ENCODE data around the gene ARHGAP6.
"Not testable (repeated sequence)": the region's sequence is repeated elsewhere in the genome, so short reads cannot be mapped to it uniquely, and the experiment has no call there.

Gene ARHGAP6

DNA sequence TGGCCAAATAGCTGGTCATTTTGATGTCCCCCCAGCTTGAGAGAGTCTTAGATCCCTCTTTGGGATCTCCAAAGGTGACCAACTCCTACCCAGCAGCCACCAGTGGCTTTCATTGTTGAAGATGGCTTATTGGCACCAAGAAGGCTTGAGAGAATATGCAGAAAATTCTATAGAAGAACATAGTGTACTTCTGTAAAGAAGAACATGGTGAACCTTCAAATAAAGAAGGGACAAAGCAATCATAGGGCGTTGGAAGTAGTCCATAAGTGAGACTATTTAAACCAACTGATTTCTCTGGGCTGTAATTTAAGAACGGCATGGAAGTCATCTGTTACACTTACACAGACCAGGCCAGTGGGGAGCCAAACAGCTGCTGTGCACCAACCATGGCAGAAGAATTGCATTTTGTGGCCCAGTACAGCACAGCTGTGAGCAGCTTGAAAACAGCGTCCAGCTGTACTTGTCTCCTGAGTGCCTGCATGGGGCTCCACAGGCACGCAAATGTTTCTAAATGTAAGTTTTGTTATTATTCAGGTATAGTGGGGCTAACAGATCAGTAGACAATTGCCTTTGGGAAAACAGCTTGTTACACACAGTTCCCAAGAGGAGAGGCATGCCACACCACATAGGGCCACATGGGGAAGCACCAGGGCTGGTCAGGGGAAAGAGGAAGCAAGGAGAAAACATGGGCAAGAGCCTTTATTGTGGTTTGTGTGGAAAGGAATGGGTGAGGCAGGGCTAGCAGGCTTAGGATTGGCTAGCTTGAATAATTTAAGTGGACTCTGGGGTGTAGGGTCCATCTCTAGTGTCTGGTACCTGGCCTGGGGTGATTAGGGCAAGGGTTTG lies 125.0 kb downstream of the ARHGAP6 start:
- H3K4me3 ChIP-seq (ENCODE audit: low read length), result no peak overlapping the region
- DNase-seq (ENCODE audit: low read depth, low spot score), result no peak

DNA sequence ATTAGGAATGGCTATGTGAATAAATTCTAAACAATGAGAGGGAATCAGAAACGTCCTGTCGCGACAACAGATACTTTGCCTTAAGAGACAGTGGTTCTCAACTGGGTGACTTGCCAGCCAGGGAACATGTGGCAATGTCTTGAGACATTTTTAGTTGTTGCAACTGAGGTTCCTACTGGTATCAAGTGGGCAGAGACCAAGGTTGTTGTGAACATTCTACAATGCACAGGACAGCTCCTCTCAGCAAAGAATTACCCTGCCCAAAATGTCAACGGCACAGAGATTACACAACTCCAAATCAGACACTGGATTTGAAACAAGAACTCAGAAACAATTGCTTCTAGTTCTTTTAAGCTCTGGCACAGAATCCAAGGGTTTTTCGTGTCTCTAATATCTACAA lies 128.6 kb downstream of the ARHGAP6 start:
- H3K4me3 ChIP-seq (ENCODE audit: low read length), result no peak overlapping the region
- DNase-seq (ENCODE audit: low read depth, low spot score), result no peak

DNA sequence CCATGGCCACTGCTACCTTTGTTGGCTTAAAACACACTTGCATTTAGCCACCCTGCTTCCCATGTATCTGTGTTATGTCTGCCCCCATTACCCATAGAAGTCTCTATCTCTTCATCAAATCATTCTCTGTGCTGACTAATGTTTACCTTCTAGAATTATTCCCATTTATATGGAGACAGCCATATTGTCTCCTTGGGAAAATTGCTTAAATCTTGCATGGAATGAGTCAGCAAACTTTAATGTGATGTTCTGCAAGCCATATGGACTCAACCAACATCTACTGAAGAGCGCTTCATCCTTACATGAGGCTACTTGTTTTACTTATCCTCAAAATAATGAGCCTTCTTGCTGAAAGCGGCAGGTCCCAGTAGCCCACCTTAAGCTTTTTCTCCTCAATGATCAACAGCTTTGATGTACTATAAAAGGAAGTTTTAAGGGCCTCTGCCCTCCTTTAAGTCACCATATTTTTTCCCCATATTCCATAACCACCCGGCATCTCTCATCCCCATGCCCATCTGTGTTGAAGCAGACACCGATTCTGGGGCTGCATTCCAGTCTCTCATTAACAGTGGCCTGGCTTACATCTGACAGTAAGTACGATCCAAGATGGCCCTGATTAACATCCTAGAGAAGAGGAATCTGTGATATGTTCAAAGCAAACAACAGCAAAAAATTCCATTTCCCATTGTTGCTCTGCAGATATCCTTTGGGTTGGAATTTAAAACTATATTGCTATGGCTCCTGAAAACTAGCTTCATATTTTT lies 130.4 kb downstream of the ARHGAP6 start:
- no peak for DNase-seq (ENCODE audit: low read depth, low spot score)
- no peak overlapping the region for H3K4me3 ChIP-seq (ENCODE audit: low read length)

DNA sequence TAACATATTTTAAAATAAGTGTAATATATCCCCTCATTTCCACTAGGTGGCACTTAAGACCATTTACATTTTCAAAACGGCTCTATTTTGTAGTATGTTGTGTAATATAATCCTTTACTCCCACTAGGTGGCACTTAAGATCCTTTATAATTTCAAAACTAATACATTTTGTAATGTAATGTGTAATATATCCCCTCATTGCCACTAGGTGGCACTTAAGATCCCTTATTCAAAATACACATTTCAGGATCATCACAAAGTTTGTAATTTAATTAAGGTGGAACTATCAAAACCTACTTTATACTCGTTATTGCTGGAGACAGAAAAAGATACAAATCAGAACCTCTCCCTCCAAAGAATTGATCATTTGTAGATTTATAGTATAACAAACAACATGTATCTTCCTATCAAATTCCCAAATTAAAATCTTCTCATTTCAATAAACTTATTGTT lies 132.5 kb downstream of the ARHGAP6 start:
- H3K4me3 ChIP-seq (ENCODE audit: low read length), result no peak overlapping the region
- peak; percentile 77 for DNase-seq (ENCODE audit: low read depth, low spot score)

DNA sequence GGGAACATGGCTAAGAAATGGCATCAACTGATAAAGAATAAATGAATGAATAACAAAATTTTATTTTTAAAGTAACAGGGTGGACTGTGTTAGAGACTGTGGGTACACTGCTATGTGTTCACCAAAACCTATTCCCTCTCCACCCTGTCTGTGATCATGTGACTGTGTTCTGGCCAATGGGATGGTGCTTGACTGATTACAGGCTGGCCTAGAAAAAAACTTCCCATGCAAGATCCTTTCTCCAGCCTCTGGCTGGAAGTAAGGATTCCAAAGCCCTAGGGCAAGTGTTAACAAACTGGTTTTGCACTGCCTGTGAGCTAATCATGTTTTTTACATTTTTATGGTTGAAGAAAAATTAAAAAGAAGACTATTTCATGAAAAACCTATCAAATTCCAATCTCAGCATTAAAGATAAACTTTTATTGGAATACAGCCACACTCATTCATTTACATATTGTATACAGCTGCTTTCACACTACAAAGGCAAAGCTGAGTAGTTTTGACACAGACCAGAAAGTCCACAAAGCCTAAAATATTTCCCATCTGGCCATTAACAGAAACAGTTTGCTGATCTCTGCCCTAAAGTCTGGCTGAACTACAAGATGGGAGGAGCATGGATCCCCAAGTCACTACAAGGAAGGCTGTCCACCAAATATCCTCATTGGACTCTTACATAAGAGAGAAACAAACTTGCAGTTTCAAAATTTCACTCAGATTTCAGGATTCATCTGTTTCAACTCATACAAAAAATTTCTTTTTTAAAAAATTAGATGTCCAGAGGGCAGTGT lies 133.2 kb downstream of the ARHGAP6 start:
- DNase-seq (ENCODE audit: low read depth, low spot score), result no peak
- no peak overlapping the region for H3K4me3 ChIP-seq (ENCODE audit: low read length)

DNA sequence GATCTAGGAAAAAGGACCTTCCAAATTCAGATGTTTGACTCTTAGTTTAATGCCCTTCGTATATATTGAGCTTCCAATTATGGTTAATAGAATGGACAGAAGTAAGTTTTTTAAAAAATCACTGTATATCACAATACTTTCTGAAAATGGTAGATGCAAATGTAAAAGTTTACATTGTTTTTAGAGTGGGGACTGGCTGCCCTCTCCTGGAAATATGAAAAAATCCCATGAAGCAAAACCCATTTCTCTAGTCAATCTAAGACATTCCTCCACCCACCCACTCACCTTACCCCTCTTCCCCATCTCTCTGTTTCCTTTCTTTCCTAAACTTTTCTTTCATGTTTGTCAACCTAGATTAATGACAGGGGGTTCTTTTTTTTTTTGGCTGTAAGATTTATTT lies 134.5 kb downstream of the ARHGAP6 start:
- no peak overlapping the region for H3K4me3 ChIP-seq (ENCODE audit: low read length)
- no peak for DNase-seq (ENCODE audit: low read depth, low spot score)

DNA sequence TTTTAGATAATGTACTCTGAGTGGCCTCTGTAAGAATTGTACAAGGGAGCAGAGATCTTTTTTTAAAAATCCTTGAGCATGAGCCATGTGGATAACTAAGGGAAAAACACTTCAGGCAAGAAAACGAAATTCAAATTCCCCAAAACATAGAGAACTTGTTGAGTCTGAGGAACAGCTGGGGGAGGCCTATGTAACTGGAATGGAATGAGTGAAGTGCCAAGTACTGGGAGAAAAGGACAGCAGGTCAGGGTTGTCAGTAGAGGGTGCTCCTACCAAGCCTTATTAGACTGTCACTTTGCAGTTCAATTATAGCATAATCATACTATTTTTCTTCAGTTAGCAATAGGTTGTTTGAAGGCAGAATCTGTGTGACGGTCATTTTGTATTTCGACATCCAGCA lies 135.1 kb downstream of the ARHGAP6 start:
- DNase-seq (ENCODE audit: low read depth, low spot score), result no peak
- no peak overlapping the region for H3K4me3 ChIP-seq (ENCODE audit: low read length)

DNA sequence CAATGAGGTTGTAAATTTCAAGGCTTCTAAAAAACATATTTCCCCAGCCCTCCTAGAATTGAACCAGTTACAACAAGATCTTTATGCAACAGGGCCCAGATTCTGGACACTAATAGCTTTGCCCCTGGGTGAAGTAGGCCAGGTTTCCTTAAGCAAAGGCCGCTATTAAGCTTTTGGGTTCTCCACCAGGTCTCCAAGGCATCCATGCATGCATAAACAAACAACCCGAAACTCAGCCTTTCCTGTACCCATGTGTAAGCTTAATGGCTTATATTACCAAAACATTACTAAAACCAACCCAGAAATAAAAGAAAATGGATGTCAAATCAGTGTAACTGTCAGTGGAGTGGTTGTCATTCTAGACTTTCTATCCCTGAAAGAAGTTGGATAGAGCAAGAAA lies 137.1 kb downstream of the ARHGAP6 start:
- H3K4me3 ChIP-seq (ENCODE audit: low read length), result no peak overlapping the region
- no peak for DNase-seq (ENCODE audit: low read depth, low spot score)

DNA sequence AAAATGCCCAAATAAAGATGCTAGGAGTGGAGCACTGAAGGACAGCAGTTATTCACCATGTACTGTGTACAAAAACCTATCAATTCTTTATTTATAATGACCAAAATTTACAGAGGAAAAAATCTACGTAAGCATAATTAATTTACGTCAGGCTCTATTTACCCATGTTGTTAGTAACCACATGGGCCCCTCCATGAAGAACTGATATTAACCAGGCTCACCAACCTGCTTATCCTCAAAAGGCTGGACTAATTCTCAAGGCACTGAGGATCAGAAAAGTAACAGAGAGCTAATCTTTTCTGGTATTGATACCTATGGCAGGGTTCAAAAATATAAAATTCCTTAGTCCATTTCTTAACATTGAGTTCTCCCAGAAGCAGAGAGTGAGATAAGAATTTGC lies 140.0 kb downstream of the ARHGAP6 start:
- DNase-seq (ENCODE audit: low read depth, low spot score), result no peak
- H3K4me3 ChIP-seq (ENCODE audit: low read length), result no peak overlapping the region

DNA sequence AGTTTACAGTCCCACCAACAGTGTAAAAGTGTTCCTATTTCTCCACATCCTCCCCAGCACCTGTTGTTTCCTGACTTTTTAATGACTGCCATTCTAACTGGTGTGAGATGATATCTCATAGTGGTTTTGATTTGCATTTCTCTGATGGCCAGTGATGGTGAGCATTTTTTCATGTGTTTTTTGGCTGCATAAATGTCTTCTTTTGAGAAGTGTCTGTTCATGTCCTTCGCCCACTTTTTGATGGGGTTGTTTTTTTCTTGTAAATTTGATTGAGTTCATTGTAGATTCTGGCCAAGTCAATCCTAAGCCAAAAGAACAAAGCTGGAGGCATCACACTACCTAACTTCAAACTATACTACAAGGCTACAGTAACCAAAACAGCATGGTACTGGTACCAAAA lies 146.5 kb downstream of the ARHGAP6 start:
- H3K4me3 ChIP-seq (ENCODE audit: low read length); DNase-seq (ENCODE audit: low read depth, low spot score): not testable (repeated sequence)

DNA sequence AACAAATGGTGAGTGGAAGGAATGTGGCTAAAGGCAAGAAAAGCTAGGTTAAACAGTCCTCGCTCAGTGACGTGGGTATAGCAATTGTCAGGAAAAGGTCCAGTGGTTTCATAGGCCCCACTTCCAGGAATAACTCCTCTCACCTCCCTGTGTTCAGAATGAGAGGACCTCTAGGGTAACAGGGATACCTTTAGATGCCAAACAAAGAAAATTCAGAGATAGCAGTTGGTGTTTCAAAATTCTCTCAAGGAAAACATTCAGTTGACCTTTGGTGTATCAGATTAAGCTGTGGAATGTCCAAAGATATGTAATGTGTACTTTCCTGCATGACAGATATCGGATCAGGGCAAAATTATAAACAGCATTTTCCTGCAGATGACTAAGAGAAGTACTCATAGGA lies 155.9 kb downstream of the ARHGAP6 start:
- H3K4me3 ChIP-seq (ENCODE audit: low read length), result no peak overlapping the region
- DNase-seq (ENCODE audit: low read depth, low spot score), result no peak

DNA sequence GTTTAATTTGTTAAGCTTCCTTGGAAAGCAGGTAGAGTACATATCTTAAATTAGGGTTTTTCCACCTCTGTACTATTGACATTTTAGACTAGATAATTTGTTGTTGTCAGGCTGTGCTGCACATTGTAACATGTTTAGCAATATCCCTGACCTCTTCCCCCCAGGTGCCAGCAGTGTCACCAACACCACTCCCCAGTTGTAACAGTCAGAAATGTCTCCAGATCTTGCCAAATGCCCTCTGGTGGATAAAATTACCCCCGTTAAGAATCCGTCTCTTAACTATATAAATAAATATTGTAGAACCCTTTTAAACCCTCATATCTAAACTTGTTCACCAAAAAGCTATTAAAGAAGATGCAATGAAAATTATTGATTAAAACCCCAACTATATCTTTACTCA lies 161.5 kb downstream of the ARHGAP6 start:
- no peak overlapping the region for H3K4me3 ChIP-seq (ENCODE audit: low read length)
- no peak for DNase-seq (ENCODE audit: low read depth, low spot score)

DNA sequence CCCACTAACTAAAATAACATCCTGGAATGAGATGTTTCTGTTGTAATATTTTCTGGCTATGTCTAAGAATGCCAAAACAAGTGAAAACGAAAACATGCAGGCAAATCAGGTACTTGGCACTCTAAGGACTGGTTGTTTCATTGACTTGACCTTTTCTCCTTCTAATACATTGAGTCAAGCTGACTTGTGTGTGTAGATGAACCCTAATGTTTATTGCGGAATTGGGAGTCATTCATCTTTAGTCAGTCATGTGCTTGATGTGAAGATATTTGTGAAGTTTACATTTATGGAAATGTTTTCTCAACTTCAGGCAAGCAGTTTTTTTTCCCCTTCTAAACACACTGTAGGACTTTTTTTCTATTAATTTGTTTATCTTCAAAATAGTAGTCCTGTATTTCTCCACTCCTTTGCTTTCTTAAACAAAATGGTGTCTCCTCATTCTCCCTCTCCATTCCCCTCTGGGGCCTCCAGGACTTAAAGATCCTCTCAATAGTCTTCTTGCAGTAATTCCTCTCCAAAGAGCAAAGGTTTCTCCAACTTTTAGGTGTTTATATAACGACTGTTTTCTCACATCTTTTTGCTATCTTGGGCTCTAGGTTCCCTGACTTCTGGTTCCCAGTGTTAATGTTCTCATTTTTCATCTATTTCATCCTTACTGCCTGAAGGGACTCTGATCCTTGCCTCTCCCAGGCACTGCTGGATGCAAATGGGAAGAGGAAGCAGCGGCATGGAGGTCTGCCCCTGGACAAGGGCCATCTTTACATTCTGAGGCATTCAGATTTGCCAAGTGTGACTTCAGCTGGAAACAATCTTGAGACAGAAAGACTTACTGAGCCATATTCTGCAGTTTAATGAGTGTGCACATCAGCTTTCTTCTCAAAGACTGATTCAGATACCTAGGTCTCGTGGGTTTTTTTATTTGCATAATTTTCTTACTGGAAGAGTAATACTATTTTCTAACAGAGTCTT lies 166.4 kb downstream of the ARHGAP6 start:
- no peak overlapping the region for H3K4me3 ChIP-seq (ENCODE audit: low read length)
- DNase-seq (ENCODE audit: low read depth, low spot score), result no peak

DNA sequence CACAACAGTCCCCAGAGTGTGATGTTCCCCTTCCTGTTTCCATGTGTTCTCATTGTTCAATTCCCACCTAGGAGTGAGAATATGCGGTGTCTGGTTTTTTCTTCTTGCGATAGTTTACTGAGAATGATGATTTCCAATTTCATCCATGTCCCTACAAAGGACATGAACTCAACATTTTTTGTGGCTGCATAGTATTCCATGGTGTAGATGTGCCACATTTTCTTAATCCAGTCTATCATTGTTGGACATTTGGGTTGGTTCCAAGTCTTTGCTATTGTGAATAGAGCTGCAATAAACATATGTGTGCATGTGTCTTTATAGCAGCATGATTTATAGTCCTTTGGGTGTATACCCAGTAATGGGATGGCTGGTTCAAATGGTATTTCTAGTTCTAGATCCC lies 174.3 kb downstream of the ARHGAP6 start:
- not testable (repeated sequence) for DNase-seq (ENCODE audit: low read depth, low spot score); H3K4me3 ChIP-seq (ENCODE audit: low read length)

DNA sequence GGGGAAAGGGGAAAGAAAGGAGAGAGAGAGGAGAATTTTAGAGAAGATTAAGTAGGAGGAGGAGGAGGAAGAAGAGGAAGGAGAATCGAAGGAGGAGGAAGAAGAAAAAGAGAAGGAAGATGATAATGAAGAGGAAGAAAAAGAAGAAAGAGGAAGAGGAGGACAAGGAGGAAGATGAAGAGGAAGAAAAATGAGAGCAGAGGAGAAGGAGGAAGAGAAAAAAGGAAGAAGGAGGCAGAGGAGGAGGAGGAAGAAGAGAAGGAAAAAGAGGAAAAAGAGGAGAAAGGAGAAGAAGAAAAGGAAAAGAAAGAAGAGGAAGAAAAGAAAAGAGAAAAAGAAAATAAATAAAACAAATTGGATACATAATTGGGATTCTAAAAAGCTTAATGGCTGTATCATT lies 181.4 kb downstream of the ARHGAP6 start:
- DNase-seq (ENCODE audit: low read depth, low spot score), result no peak
- H3K4me3 ChIP-seq (ENCODE audit: low read length), result no peak overlapping the region

DNA sequence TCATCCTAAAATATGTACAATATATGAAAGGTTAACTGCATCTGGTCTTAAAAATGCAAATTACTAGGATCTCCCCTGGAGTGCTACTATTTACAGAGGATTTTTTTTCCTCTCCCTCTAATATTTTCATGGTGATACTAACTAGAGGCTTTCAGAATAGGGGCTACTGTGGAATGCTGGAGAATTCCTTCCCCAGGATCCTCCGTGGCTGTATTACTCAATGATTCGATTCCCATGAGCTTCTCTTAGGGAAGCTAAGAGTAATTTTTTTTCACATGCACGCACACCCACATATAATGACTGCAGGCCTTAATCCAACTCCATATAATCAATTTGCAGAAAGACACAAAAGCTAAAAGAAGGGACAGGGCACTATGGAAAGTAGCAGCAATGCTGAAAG lies 184.7 kb downstream of the ARHGAP6 start:
- H3K4me3 ChIP-seq (ENCODE audit: low read length), result no peak overlapping the region
- no peak for DNase-seq (ENCODE audit: low read depth, low spot score)

DNA sequence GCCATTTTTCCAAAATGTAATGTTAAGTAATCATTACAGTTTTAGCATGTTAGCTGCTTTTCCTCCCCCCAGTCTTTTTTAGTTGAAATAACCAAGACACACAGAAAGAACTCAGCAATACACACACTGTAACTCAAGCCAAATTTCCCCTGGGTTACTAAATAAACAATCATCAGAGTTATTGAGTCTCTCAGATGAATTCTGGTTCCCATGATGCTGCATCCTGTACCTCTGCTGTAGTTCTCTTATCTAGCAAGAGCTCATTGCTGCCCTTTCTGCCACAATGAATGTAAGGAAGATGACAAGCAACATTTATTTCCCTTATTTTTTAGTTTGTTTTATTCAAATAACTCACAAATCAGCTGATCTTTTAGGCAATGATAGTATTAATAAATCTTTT lies 185.1 kb downstream of the ARHGAP6 start:
- no peak overlapping the region for H3K4me3 ChIP-seq (ENCODE audit: low read length)
- no peak for DNase-seq (ENCODE audit: low read depth, low spot score)

DNA sequence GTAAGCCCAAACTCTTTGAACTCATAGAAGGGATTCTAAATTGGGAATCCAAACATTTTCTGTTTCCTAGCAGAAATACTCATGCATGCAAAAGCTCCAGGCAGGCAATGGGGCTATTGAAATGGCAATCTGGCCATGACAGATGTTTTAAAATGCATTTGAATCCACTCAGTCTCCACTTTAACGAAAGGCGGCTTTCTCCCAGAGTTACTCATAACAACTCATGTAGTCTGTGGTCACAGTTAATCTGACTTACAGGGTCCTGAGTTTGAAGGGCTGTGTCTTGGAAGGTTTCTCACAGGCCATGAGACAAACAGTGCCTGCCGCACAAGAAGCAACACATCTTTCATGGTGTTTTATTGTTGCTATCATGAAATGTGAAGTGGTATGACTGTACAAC lies 186.8 kb downstream of the ARHGAP6 start:
- DNase-seq (ENCODE audit: low read depth, low spot score), result no peak
- no peak overlapping the region for H3K4me3 ChIP-seq (ENCODE audit: low read length)

DNA sequence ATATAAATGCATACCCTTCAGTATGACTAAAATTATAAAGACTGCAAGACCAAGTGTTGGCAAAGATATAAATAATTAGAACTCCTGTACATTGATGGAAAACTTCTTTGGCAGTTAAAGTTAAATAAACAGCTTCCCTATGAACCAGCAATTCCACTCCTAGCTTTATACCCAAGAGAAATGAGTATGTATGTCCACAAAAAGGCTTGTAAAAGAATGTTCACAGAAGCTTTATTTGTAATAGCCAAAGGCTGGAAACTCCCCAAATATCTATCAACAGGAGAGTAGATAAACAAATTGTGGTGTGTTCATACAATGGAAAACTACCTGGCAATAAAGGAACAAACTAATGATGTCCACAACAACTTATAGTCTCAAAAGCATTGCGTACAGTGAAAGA lies 187.7 kb downstream of the ARHGAP6 start:
- DNase-seq (ENCODE audit: low read depth, low spot score), result no peak
- no peak overlapping the region for H3K4me3 ChIP-seq (ENCODE audit: low read length)

Data from Jurkat, Clone E6-1 (cell line).